ENCODE measurements around the gene NUBP1.
"Not testable (repeated sequence)": the region's sequence is repeated elsewhere in the genome, so short reads cannot be mapped to it uniquely, and the experiment has no call there.

The NUBP1 gene

DNA sequence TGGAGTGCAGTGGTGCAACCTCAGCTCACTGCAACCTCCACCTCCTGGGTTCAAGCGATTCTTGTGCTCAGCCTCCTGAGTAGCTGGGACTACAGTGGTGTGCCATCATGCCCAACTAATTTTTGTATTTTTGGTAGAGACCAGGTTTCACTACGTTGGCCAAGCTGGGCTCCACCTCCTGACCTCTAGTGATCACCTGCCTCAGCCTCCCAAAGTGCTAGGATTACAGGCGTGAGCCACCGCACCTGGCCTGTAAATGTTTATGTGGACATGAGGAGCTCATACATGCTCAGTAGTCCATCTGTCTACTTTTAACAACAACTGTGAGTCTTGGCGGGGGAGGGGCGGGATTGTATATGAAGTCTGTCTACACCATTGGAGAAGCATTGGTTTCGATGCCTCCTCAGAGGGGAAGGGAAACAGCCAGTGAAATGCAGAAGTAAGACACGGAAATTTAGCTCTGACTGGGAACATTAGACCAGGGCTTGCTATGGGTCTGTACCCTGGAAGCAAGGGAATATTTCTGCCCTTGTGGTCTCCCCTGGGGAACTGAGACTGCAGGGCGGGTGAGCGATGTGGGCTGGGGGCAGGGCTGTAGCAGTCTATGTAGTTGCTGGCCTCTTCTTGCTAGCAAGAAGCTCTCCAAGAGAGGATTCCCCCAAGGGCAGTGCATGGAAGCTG lies 9.3 kb downstream of the NUBP1 start:
- no peak for DNase-seq

DNA sequence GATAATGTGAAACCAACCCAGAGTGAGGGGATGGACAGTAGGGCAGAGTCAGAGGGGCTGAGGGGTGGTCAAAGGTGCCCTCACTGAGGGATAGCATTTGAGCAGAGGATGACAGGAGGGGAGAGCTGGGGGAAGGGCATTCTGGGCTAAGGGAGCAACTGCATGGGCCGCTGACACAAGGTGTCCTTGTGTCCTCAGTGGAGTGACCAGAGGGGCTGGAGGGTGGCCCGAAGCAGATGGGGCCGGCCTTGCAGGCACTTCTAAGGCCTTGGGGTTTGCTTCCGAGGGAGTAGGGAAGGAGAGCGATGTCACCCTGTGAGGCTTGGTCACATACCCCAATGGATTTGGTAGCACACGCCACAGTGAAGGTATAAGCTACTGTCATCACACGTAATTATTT lies 10.0 kb downstream of the NUBP1 start:
- no peak for DNase-seq

DNA sequence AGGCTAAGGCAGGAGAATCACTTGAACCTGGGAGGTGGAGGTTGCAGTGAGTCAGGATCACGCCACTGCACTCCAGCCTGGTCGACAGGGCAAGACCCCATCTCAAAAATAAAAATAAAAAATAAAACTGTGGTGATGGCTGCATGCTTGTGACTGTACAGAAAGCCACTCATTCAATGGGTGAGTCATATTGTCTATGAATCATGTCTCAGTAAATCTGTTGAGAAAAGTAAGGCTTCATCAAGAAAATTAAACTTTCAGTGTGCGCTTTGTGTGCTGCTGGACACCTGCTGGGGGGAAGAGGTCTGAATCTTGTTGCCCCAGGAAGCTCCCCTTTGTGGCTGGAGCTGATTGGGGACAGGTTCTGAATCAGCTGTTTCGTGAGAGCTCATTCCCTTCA lies 11.3 kb downstream of the NUBP1 start:
- DNase-seq = no peak

DNA sequence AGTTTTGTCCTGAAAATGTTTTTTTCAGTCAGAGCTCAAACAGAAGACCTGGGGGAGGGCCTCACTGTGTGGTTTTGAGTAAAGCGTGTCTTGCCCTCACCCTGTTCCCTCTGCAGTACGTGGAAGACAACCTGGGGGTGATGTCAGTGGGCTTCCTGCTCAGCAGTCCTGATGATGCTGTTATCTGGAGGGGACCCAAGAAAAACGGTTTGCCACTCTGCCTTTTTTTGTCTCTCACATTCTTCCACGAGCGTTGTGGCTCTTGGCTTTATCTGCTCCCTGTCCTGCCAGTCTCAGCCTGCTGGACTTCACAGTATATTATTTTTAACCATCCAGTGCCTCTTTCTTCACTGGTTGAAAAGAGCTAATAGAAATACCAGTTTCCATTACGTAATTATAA lies 12.9 kb downstream of the NUBP1 start:
- DNase-seq = no peak

DNA sequence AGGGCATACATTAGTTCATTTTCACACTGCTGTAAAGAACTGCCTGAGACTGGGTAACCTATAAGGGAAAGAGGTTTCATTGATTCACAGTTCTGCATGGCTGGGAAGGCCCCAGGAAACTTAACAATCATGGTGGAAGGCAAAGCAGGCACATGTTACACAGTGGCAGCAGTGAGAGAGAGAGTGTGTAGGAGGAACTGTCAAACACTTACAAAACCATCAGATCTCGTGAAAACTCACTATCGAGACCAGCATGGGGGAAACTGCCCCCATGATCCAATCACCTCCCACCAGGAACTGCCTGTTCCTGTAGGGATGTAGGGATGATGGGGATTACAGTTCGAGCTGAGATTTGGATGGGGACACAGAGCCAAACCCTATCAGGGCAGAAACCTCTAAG lies 17.2 kb downstream of the NUBP1 start:
- DNase-seq = no peak

DNA sequence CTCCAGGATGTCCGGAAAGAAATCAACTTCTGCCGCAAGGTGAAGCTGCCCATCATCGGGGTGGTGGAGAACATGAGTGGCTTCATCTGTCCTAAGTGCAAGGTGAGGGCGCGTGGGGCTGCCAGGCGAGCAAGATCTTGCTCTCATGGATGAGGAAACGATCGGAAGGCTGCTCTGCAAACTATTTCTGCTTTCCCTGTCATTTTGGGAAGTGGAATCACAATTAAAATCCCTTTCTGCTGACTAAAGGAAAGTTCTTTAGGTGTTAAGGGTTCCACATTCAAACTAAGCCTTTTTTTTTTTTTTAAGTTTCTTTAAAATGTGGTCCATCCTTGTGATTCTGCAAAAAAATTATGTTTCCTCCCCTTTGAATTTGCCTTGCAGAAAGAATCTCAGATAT lies 17.7 kb downstream of the NUBP1 start:
- DNase-seq = no peak

DNA sequence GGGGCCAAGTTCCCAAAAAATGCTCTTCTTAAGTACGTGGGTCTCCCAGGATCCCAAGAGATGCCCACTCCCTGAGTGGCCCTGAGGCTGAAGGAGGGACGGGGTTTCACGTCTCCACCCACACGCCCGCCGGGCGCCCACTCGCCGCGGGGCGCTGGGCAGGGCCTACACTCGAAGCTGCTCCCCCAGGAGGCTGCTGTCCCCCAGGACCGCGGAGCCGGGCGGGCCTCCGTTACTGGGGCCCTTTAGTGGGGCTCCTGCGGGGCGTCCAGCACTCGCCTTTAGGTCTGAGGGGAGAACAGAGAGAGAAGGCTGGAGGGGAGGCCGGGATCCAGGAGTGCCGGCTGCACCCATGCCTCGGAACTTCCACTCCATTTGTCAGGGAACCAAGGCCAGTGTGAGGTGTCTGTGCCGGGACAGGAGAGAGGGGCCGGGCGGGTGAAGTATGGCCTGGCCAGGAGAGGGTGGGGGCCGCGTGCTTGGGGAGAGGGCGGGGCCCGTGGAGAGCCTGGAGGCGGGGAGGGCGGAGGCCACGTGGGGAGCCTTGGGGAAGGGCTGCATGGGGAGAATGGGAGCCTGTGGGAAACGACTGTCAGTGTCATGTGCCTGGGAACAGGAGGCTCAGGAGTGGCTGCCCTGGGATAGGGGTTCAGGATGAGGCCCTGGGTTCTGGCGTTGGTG lies 18.8 kb downstream of the NUBP1 start:
- DNase-seq = no peak

DNA sequence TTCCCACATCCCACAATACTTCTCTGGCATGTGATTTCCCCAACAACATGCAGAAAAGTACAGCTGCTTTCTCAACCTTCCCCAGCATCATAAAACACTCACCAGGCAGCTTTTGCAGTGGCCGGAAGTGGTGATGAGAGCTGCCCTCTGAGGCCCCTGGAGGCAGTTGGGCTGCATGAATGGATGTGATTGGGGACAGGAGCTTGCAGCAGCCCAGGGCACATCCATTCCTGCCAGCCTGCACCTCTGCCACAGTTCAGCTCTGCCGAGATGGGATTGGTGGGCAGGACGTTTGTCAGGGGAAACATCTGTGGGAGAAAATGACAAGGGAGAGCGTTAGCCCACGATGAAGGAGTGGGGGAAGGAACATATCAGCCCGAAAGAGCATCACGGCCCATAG lies 19.8 kb downstream of the NUBP1 start:
- DNase-seq = no peak

DNA sequence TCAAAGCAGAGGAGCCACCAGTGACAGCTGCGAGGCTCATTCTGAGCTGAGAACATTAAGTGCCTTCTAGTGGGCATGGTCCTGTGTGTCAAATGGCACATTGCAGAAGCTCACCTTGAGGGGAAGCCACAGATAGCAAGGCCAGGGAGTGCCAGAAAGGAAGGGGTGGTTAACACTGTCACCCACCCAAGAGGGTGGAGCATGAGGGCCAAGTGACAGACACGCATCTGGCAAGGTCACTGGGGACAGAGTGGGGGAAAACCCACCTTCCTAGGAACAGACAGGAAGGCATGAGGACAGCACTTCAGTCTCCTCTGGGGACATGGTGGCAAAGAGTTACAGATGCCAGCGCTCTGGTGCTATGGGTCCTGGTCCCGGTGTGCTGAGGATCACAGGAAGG lies 22.1 kb downstream of the NUBP1 start:
- DNase-seq = no peak

DNA sequence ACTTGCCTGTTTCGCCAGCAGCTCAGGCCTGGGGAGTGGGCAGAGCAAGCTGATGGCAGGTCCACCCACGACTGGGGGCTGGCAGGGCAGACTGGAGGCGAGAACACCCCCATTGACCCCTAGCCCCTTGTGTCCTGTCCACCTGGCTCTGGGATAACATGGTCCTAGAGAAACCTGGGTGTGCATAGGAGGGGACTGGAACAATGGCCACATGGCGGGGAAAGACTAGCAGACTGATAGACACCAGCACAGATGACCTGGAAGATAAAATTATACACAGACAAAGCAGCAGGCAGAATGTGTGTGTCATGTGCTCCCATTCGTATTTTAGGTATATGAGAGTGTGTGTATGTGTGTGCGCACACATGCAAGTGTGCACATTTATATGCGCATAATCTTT lies 23.5 kb downstream of the NUBP1 start:
- no peak for DNase-seq

DNA sequence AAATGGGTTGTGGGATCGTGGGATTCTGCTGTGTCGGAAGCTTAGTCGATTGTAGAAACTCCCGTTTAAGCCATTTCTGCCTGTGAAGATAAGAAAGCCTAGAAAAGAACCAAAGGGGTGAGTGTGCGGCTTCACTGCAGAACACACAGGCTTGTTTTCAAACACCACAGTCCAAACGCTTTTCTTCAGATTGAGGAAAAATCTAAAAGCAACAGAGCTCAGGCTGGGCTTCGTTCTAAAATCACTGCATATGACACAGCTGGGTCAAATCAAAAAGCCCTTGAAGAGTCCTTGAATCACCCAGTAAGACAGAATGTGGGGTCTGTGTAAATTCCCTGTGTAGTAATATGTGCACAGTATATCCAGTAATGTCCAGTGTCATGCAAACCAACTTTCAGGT lies 25.7 kb downstream of the NUBP1 start:
- no peak for DNase-seq

DNA sequence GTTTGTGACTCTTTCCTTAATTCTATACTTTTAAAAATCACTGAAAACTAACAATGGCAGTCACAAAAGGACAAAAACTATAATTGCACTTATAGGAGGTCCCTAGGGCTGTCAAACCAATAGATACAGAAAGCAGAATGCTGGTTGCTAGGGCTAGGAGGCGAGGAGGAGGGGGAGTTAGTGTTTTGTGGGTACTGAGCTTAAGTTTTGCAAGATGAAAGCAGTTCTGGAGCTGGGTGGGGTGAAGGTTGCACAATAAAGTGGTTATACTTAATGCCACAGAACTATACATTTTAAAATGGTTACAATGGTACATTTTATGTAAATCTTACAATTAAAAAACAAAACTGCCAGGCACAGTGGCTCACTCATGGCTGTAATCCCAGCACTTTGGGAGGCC lies 27.3 kb downstream of the NUBP1 start:
- DNase-seq = no peak

DNA sequence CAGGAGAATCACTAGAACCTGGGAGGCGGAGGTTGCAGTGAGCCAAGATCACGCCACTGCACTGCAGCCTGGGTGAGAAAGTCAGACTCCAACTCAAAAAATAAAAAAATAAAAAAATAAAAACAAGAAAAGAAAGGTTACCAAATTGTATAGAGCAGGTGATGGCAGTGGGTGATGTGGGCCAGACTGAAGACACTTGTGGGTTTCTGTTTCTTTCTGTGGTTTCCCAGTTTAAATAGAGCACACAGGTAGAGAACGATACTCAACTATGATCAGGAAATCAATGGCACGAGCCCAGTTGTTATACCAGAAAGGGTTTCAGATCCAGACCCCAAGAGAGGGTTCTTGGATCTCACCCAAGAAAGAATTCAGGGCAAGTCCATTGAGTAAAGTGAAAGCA lies 32.6 kb downstream of the NUBP1 start:
- DNase-seq = no peak

DNA sequence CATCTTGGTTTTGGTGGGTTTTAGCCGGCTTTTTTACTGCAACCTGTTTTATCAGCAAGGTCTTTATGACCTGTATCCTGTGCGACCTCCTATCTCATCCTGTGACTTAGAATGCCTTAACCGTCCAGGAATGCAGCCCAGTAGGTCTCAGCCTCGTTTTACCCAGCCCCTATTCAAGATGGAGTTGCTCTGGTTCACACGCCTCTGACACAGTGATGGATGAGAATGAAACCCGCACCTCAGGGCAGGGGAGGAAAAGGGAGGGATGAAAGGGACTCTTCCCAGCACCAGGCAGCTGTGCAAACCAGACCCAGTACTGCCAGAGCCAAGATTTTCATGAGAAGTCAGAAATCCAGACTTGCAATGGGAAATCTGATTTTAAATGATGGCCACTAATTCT lies 33.3 kb downstream of the NUBP1 start:
- not testable (repeated sequence) for DNase-seq

DNA sequence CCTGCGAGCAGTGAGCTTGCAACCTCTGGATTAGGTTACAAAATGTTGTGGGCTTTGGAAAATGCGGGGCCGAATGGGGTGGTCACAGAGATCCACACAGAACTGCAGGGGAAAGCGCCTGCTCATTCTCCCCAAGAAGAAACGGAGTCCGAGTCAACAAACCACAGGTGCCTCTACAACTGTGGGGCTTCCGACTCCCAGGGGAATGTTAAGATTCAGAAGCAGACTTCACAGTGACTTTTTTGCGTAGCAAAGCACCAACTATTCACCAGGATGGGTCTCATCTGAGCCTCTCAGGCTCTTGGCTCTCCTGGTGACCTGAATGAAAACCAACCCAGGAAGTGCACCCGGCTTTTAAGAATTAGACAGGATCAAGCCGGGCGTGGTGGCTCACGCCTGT lies 33.7 kb downstream of the NUBP1 start:
- no peak for DNase-seq

DNA sequence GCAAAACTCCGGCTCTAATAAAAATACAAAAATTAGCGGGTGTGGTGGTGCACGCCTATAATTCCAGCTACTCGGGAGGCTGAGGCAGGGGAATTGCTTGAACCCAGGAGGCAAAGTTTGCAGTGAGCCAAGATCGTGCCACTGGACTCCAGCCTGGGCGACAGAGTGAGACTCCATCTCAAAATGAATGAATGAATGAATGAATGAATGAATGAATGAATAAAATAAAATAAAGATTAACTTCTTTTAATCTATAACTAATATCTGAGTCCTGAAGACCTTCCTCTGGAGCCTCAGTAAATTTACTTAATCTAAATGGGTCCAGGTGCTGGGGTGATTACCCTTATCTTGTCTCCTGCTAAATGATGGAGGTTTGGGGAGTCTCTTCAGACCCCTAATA lies 36.3 kb downstream of the NUBP1 start:
- not testable (repeated sequence) for DNase-seq

DNA sequence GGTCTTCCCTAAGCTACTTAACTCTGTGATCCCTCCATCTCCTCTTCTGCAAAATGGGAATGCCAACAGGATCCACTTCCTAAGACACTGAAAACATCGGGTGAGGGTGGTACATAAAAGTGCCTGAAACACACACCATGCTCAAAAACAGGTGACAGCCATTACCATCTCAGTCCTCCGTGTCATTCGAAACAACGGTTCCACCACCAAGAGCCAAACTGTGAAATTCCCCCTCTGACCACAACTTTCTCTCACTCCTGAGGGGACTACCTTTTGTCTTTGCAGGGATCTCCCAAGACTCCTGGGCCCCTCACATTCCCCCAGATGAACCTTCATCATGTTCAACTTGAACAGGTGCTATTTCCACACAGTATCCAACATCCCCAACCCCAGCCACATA lies 37.0 kb downstream of the NUBP1 start:
- no peak for DNase-seq

DNA sequence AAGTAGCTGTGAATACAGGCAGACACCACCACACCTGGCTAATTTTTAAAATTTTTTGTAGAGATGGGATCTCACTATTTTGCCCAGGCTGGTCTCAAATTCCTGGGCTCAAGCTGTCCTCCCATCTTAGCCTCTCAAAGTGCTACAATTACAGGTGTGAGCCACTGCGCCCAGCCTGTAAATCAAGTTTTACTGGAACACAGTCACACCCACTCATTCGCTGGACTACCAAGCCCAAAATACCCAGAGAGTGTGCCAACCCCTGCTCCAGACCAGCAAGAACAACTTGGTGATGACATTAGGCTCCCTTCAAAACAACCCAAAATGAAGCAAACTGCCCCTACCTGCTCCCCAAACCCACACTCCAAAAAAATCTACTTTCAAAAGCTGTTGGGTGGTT lies 39.0 kb downstream of the NUBP1 start:
- DNase-seq = no peak

DNA sequence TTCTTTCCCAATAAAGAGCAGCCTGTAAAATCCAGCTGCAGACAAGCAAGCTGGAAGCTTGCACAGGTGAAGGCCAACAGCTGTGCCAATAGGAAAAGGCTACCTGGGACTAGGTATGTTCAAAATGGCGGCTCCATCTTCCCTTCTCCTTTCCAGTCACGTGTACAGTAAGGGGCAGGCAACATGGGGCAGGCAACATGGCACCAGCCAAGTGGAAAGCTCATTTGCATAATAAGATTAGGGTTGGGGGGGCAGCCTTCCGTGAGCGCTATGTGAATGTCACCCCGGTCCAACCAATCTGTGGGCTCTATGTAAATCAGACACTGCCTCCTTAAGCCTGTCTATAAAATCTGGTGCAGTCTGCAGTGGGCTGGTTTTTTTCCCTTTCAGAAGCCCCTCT lies 43.7 kb downstream of the NUBP1 start:
- no peak for DNase-seq

DNA sequence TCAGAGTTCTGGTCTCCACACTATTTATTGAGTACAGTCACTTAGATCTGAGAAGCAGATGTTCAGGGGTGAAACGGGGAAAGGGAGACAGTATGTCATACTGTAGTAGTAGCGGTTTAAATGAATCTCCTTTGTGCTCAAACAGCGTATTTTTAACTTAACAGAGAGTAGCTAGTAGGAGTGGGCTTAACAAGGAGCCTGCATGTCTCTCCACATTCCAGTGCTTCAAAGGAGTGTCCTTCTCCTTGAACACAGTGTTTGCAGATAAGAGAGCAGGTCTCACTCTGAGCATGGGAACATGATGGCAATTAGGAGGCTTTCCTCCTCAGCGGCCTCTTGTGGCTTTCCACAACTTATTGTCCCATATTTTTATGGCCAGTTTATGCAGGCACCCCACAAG lies 45.0 kb downstream of the NUBP1 start:
- DNase-seq = not testable (repeated sequence)

DNA sequence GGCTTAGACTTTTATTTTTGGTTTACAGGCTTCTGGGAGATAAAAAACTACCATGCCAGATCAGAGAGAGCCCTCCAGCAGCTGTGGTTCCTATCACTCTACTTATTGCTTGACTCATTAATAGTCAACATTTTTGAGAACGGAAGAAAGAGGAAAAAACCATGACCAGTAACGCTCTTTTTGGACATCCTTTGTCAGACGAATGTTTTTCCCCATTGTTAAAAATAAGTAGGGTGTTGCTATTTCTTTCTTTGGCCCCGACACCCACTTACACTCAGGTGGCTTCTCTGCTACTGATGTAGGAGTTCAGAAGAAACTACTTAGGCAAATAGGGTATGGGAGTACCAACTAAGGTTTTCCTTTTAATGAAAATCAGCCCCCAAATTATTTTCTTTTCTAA lies 47.4 kb downstream of the NUBP1 start:
- DNase-seq = no peak

DNA sequence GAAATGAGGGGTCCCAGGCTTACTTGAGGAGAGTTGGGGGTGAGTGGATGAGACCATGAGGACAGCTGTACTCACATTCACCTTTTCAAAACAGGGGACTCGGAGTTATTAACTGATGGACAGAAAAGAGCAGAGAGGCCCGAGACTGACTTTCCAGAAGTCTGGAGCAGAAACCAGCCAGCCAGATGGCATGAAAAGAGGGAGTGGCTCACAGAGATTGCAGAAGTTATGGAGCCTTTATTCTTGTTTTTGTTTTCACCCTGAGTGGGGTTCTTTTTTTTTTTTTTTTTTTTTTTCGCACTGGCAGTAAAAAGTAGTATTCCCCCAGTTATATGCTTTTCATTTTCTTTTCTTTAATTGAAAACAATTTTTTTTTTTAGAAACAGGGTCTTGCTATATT lies 56.1 kb downstream of the NUBP1 start:
- no peak for DNase-seq

DNA sequence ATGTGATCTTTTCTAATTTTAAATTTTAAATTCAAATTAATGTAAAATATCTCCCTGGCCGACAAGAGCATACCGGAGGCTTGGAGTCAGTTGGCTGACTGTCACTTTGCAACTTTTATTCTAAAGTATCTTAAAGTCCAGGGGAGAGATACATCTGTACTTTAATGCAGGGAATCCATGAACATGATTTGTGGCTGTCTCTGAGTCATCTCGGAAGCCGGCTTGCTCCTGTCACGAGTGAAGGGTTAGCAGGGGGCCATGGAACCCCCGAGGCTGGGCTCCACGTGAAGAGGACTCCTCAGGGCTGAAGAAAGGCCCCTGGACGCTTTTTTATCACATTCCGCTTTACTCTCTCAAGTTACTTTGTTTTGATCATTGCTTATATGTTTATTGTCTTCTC lies 61.7 kb downstream of the NUBP1 start:
- DNase-seq = no peak

DNA sequence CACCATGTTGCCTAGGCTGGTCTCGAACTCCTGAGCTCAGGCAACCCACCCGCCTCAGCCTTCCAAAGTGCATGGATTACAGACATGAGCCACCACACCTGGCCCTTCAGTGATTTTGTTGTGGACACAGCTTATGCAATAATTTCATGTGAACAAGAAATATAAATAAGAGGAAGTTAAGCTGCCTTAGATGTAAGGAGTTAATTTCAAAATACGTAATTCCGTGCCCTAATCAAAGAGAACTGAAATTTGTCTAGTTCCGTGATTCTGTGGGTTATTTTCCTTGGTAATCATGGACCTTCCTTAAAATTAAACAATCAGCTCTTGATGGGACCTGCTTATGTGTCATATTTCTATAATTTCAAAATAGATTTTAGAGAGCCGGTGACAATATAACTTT lies 63.1 kb downstream of the NUBP1 start:
- DNase-seq = no peak

DNA sequence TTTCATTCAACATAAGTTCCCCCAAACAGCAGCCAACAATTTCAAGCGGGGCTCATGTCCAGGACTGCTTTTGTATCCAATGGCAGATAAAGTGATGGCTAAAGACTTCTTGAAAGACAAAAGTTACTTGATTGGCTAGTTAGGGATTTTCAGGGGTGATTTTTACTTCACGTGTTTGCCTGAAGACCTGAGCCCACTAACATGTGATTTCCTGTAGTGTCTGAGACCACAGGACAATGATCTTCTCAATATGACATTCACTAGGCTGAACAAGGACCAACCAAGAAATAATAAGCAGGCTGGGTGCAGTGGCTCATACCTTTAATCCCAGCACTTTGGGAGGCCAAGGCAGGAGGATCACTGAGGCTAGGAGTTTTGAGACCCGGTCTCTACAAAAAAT lies 64.6 kb downstream of the NUBP1 start:
- no peak for DNase-seq
